Activated CD8-positive, alpha-beta memory T cell treated with anti-CD3 and anti-CD28 coated beads, Interleukin-2, amount 50 U/mL, for 24 hours (primary cell): ENCODE data around the gene TMC1.

Experiments used
- DNase-seq: peaks from one replicate; pipeline ENCODE4 v3.0.0-alpha.2; 2020; ENCODE audit errors: extremely low read depth

The TMC1 gene

DNA sequence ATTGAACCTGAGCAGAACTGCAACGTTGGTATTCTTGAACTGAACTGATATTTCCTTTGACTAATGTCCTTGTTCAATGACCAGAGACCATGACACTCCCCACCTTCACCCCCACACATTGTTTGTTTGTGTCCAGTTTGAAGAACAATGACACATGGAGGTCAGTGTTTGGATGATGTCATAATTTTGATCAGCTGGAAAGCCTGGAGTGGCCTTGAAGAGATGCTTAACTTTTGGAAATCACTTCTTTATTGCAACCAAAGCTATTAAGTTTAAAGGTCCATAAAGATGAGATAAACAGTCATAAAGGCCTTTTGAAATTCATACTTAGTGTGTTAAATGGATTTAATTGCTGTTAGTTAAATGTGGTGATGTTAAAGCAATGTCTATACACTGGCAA lies 92.7 kb downstream of the TMC1 start:
- no peak for DNase-seq

DNA sequence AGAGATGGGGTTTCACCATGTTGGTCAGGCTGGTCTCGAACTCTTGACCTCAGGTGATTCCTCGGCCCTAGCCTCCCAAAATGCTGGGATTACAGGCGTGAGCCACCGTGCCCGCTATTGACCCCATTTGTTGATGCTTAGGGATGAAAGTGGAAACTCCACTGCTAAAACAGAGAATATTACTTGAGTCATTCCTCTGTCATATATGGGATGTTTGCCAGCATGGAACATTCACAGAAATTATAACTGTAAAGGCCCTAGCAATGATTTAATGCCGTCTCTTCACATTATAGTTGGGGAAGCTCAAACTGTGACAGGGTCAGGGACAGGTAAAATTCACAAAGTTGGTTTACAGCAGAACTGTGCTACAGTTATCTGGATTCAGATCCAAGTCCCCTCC lies 94.5 kb downstream of the TMC1 start:
- DNase-seq = no peak

DNA sequence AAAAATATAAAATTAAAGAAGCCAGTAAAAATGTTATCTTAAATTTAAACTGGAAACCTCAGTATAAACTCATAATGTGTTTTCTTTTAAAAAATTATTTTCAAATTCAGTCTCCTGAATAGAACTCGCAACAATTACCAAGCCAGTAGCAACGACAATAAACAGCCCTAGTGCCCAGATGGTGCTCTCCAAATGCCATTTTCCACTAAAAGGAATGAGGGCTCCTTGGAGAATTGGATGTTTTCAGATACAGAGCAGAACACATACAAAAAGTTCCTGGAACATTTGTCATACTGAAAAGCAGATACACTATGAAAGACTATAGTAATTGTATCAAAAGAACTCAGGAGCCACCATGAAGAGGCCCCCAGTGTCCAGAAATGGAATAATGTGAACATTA lies 97.4 kb downstream of the TMC1 start:
- DNase-seq = no peak

DNA sequence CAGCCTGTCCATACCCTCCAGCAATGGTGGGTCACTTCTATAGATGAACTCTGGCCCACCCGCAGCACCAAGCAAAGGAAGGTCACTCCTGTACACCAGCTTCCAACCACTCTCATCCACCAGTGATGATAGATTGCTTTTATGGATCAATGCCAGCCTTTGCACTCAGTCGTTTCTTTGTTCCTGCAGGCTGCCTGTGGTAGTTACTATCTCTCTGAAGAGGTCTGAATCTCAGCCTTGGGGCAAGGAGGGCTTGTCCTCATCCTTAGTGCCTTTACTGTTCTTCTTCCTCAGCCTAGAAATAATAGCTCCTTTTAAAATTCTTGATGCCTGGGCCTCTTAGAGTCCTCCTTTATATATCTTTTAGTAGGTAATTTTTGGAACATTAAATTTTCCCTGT lies 100.8 kb downstream of the TMC1 start:
- no peak for DNase-seq

DNA sequence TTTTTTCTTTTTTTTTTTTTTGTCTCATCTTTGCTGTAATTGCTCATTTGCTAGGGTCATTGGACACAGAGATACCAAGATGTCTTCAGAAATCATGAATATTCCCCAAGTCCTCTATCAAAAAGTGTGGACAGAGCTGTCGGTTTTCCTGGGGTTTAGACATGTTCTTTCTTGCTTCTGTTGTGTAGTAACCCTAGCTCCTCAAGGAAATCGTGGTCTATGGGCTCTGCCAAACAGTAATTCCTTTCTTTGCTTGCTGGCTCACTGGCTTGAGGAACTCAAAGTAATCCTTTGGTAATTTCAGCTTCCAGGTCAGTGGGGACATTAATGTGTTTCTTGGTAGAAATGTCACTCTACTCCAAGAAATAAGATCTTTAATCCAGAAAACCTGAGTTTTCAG lies 101.7 kb downstream of the TMC1 start:
- no peak for DNase-seq

DNA sequence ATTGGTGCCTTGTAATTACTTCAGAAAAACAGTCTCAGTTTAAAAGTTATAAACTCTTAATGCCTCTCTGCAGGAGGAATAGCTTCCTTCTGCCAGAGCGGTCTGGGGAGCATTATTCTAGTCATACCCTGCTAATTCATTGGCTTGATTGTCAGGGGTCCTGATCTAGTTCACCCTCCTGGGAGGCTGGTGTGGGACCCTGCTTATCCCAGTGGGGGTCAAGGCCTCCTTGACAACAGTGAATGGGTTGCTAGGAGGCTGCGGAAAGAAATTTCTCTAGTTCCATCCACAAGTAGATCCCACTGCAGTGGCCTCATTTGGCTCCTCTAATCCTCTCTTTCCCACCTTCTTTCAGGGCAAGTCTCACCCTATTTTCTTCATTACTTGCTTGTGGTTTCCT lies 105.7 kb downstream of the TMC1 start:
- DNase-seq = no peak

DNA sequence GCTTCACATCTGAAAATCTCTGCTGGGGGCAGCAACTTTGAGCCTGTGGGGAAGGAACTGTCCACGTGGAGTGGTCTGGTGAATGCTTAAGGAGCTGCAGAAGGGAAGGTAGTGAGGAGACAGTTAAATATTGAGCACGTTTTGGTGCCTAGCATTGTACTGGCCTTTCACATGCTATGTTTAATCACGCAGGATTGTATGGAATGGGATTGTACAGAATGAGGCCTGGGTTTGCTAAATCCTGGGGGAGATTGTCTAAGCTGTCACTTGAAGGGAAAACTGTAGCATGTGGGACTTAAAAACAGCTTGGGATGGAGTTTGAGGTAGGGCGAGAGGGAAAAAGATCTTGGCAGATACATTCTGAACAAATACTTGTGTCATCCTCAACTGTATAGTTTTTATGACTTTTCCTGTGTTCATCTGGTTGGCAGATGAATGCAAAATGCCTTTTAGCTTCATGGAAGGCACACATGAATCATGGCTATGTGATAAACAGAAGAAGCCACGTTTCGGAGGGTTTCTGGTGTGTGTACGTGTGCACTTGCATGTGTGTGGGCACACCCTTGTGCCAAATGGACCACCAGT lies 106.6 kb downstream of the TMC1 start:
- no peak for DNase-seq

DNA sequence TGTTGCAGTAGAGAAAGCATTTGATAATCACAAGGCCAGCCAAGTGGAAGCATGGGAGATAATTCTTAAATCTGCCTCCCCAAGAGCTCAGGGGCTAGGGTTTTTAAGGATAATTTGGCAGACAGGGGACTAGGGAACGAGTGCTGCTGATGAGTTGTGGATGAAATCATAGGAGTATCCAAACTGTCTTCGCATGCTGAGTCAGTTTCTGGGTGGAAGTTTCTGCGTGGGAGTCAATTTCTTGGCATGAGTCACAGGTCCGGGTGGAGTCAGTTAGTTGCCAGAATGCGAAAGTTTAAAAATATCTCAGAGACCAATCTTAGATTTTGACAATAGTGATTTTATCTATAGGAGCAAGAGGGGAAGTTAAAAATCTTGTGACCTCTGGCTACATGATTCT lies 112.6 kb downstream of the TMC1 start:
- no peak for DNase-seq

DNA sequence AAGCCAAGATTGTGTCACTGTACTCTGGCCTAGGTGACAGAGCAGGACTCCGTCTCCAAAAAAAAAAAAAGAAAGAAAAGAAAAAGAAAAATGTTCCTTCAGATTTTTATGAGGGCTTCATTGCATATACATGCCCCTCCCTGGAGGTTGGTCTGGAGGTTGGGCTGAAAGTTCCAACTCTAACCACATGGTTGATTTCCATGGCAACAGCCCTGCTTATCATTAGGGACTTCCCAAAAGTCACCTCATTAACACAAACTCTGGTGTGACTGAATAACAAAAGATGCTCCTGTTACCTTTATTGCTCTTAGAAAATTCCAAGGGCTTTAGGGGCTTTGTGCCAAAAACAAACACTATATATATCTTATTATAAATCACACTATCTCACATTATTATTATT lies 113.8 kb downstream of the TMC1 start:
- DNase-seq = no peak

DNA sequence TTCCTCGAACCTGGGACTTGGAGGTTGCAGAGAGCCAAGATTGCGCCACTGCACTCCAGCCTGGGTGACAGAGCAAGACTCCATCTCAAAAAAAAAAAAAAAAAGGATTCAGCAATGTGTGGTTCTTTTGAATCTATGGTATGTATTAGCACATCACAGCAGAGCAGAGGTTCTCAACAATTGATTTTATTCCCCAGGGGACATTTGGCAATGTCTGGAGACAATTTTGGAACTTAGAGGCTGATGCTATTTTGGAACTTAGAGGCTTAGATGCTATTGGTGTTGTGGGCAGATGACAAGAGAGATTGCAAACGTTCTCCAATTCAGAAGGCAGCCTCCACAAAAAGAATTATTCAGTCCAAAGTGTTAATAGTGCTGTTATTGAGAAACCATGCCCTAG lies 115.2 kb downstream of the TMC1 start:
- DNase-seq = no peak

DNA sequence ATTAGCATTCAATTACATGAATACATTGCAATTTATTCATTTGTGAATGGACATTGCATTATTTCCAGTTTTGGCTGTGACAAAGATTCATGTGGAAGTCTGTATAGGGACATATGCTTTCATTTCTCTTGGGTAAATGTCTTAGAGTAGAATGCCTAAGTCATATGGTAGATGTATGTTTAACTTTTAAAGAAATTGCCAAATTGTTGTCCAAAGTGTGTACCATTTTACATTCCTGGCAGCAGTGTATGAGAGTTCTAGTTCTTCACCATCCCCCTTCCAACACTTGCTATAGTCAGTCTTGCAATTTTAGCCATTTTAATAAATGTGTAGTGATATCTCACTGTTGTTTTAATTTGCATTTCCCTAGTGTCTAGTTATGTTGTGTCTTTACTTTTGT lies 122.2 kb downstream of the TMC1 start:
- no peak for DNase-seq

DNA sequence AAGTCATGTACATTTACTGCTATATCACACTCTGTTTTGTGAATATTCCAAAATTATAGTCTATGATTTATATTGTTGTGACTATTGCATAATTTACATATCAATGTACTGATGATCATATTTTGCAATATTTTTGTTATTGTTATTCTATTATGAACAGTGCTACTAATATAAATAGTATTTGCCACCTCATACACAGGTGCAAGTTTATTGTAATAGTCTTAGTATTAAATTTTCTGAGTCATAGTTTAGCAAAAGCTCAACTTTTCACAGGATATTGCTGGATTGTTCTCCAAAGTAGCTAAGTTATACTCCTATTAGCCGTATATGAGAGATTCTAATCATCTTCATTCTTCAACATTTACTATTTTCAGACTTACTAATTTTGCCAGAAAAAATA lies 124.7 kb downstream of the TMC1 start:
- no peak for DNase-seq

DNA sequence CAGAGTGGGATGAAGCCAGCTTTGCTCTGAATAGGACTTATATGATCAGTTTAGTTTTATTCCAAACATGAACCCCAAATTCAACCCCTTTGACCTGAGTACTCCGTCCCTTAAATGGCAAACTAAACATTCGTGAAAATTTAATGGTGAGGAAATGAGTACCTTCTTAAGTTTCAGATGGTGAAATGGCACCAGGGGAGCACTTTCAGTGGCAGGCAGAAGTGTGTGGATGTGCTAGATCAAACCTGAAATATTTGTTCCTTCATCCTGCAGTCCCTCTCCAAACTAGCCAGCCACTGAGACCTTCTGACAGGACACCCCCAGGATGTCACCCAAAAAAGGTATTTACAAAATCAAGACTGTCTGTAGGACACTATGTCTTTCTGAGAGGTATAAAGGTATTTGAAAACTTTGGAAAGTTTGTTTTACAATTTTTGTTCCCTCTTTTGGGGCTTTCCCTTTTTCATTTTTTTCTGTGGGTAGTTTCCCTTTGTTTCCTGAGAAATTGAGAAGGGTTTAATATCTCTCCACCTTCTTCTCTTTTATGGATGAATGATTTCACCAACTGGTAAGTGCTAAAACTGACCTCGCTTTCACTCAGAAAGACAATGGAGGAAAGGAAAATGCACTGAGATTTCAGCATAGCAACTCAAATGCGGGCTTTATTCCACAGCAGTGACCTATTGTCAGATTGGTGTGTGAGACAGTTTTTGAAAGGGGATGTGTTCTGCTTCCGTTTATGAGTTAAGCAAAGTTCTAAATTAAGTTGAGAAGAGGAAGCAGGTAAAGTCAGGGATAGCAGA lies 127.1 kb downstream of the TMC1 start:
- DNase-seq = no peak

DNA sequence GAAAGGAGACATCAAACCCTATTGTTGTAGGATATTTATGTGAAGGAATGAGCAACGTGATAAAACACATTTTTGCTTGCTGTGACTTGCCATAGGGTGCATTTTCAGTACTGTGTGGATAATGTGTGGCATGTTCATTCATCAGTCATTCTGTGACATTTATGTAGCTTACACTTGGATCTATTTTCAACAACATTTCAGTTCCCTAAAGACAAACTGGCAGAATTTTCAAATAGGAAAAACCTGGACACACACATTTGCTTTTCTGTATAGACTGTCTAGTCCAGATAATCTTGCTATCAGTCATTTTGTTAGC lies 127.7 kb downstream of the TMC1 start:
- no peak for DNase-seq

DNA sequence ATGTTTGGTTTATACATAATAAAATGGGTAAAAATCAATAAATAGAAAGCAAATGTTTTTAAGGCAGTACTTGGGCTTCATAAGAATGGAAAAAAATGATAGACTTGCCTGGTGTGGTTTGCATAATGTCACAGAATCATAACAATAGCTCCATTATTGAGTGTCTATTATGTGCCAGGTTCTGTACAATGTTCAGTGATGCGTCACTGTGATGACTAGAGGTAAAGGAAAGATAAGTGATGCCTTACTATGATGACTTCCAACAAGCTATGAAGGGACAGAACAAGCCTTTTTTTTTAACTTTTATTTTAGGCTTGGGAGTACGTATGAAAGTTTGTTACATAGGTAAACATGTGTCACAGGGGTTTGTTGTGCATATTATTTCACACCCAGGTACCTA lies 128.8 kb downstream of the TMC1 start:
- DNase-seq = no peak

DNA sequence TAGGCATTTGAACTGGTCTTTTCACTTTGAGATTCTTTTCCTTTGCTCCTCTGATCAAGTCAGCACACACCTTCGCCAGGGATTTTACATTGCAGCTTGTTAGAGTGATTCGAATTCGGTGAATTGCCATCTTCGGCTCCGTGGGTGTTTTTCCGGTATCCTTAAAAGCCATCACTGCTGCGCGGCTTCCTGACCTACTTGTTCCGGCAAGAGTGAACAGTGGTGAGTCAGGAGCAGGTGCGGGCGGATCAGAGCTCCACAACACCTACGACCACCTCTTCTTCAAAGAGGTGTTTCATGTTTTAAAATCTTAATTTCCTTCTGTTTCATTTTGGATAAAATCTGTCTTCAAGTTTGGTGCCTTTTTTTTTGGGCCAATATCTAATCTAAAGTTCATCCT lies 134.6 kb downstream of the TMC1 start:
- DNase-seq = no peak

DNA sequence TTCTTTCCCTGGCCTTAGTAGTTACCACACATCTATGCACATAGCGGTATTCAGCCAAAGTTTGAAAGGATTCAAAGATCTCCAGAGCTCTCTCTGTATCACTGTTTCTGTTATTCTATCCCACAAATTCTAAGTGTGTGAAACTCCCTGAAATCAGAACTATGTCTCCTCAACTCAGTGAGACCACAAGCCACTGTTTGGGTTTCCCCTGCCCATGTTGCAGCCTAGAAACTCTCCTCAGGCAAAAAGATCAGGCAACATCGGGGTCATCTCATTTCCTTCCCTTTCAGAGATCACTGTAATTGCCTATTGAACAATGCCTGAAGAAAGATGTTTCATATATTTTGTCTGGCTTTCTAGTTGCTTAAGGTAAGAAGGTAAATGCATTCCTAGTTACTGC lies 135.6 kb downstream of the TMC1 start:
- no peak for DNase-seq

DNA sequence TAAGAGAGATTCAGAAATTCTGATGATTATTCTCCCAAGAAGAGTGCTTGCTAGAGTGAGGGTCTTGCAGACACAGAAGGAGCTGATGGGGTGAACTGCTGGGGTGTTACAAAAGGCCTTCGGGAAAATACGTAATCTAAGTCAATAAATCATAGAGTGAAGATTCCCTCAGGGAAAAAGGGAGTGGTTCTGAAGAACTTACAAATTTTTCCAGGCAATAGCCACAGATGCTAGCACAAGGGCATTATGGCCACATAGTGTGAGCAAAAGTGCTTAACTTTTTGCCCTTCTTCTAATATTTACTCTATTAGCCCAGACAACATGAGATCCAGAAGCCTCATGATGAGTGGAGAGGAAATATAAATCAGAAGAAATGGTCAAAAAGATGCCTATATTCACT lies 137.3 kb downstream of the TMC1 start:
- no peak for DNase-seq

DNA sequence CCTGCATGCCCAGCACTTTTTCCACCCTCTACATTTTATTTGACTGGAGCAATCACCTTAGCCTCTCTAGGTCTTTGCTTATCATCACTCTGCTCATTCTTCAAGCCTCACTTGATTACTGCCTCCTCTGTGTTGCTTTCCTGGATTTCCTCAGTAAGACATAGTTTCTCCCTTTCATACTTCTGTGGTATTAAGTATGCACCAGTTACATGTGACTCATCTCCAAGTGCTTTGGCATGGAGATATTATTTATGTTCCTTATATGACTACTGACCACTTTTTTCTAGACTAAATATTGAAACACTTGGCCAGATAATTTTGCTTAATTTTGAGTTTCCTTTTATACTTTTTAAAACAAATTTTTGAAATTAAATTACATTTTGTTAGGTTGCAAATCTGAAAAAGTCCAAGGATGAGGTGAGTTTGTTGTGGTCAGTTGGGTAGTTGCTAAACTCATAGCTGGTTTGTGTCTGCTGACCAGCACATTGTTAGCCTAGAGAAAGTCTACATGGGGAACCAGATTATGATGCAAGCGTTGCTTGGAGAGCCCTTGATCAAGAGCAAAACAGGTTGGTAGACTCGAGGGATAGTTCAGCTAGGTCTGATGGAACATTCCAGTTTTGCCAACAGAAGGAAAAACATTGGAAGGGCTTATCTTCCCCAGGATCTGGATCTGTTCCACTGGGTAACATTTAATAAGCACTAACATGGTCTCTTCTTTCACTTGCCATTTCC lies 140.2 kb downstream of the TMC1 start:
- no peak for DNase-seq

DNA sequence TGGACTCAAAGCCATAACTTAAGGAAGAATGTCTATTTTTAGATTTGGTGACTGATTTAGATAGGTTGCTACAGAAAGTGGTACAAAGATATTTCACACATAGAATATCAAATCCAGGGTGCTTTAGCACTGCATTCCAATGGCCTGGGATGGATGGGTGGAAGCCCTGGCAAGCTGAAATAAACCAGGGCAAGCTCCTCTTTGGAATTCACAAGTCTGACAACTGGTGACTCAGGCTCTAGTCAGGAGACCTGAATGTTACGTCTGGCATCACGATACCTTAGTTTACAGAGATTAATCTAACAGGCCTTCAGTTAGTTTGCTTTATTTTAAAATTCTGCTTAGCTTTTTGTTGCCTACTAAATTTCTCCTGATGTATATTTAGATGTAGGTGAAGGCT lies 144.0 kb downstream of the TMC1 start:
- no peak for DNase-seq

DNA sequence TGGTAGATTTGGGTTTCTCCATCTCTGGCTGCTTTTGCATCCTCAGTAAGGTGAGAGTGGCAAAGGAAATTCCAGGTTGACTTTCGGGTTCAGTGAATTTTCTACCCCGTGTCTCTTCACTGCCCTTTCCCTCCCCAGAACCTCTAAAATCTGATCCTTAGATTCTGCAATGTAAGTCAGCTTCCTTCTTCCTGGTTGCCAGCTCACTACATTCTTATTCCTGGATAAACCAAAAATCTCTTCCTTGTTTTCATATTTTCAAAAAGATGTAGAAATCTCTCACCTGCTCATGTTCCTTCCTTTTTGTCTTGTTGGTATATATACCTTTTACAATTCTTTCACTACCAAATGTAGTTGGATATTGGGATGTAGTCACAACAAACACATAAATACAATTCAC lies 145.8 kb downstream of the TMC1 start:
- no peak for DNase-seq

DNA sequence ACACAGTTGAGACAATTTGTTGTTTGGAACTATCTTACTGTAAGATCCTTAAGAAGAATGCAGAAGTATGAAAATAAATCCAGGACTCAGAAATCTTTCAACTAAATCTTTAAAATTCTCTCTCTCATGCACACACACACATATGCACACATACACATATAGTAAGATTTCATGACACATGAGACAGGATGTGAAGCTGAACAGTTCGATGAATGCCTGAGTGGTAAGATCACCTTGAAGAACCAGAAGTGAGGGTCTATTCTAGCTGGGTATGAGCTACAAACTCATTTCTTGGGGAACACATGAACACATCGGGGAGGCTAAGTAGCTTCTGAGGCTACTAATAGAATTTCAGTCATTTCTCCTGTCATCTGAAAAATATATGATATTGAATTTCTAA lies 153.6 kb downstream of the TMC1 start:
- DNase-seq = no peak

DNA sequence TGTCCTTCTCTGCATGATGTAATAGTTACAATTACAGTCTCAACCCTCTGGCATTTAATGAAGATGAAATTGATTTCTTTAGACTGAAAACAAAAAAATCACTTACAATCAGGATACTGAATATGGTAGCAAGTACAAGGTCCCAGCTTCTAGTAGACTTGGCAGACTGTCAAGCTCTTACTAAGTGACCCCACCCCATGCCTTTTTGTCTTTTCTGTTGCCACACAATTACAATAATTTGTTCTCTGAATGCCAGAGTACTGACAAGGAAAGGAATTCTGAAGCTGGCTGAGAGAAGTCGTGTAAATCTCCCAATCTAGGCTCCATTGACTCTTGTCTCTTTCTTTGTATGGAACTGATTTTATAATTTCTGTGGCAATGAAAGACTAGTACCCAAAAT lies 154.2 kb downstream of the TMC1 start:
- no peak for DNase-seq
